ENCODE measurements around the gene TGM2.

Gene TGM2

GRCh38 chr20:38207621-38208020, 42.6 kb upstream of the TGM2 start:
- Histone ChIP-seq H3K79me2 (ENCODE audit: low read length) (no peaks in the 10 kb centered on the region), H4K20me1 (ENCODE audit: insufficient read depth, low read length) (no peaks in the 10 kb centered on the region), H3K27ac (ENCODE audit: low read length) (no peak overlapping the region), H2AFZ (ENCODE audit: low read depth, low read length) (no peak overlapping the region), H3K4me1 (ENCODE audit: low read length) (no peaks in the 10 kb centered on the region), H3K36me3 (replicated peaks; ENCODE audit: low read depth, low read length) (no peaks in the 10 kb centered on the region), H3K27me3 (ENCODE audit: low read depth, low read length) (peaks cover 37% of the 10 kb centered on the region), H3K4me2 (ENCODE audit: low read length) (no peak overlapping the region), H3K9me3 (ENCODE audit: insufficient read depth, low read length) (no peaks in the 10 kb centered on the region), H3K9ac (ENCODE audit: low read length) (no peak overlapping the region), H3K4me3 (ENCODE audit: low read length) (no peak overlapping the region)
- TF ChIP-seq EZH2phosphoT487 (IDR thresholded peaks at IDR 0.05; ENCODE audit: low read depth) (no peak), CTCF (IDR thresholded peaks at IDR 0.05; ENCODE audit: low read depth, low read length) (no peak)

DNA sequence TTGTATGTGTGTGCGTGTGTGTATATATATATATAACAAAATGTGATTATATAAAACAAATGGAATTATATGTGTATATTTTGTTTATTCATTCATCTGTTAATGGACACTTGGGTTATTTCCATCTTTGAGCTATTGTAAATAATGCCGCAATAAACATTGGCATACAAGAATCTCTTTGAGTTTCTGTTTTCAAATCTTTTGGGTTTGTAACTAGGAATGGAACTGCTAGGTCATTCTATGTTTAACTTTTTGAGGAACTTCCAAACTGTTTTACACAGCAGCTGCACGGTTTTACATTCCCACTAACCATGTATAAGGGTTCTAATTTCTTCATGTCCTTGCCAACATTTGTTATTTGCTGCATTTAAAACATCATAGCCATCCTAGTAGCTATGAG, 39.9 kb upstream of the TGM2 start:
- no peak overlapping the region for H3K9ac ChIP-seq (ENCODE audit: low read length)
- H3K4me1 ChIP-seq (ENCODE audit: low read length): no peaks in the 10 kb centered on the region
- H3K4me3 ChIP-seq (ENCODE audit: low read length): no peak overlapping the region
- peaks cover 37% of the 10 kb centered on the region for H3K27me3 ChIP-seq (ENCODE audit: low read depth, low read length)
- H3K27ac ChIP-seq (ENCODE audit: low read length): no peak overlapping the region
- no peak overlapping the region for H3K4me2 ChIP-seq (ENCODE audit: low read length)
- no peak for TF ChIP-seq CTCF (IDR thresholded peaks at IDR 0.05; ENCODE audit: low read depth, low read length)
- no peak for TF ChIP-seq EZH2phosphoT487 (IDR thresholded peaks at IDR 0.05; ENCODE audit: low read depth)
- no peaks in the 10 kb centered on the region for H3K36me3 ChIP-seq (replicated peaks; ENCODE audit: low read depth, low read length)
- H4K20me1 ChIP-seq (ENCODE audit: insufficient read depth, low read length): no peaks in the 10 kb centered on the region
- H2AFZ ChIP-seq (ENCODE audit: low read depth, low read length): no peak overlapping the region
- H3K9me3 ChIP-seq (ENCODE audit: insufficient read depth, low read length): no peaks in the 10 kb centered on the region
- no peaks in the 10 kb centered on the region for H3K79me2 ChIP-seq (ENCODE audit: low read length)

- Histone ChIP-seq H2AFZ (ENCODE audit: low read depth, low read length) (no peak overlapping the region), H3K9me3 (ENCODE audit: insufficient read depth, low read length) (no peaks in the 10 kb centered on the region), H3K9ac (ENCODE audit: low read length) (no peak overlapping the region), H3K4me3 (ENCODE audit: low read length) (no peak overlapping the region), H4K20me1 (ENCODE audit: insufficient read depth, low read length) (no peaks in the 10 kb centered on the region), H3K27ac (ENCODE audit: low read length) (no peak overlapping the region), H3K4me2 (ENCODE audit: low read length) (no peak overlapping the region), H3K36me3 (replicated peaks; ENCODE audit: low read depth, low read length) (no peaks in the 10 kb centered on the region), H3K27me3 (ENCODE audit: low read depth, low read length) (peaks cover 37% of the 10 kb centered on the region), H3K79me2 (ENCODE audit: low read length) (no peaks in the 10 kb centered on the region), H3K4me1 (ENCODE audit: low read length) (no peaks in the 10 kb centered on the region)
- TF ChIP-seq CTCF (IDR thresholded peaks at IDR 0.05; ENCODE audit: low read depth, low read length) (no peak; the same call in 1 of the 2 replicates), EZH2phosphoT487 (IDR thresholded peaks at IDR 0.05; ENCODE audit: low read depth) (no peak)
Observed at GRCh38 chr20:38203981-38204357, 38.9 kb upstream of the TGM2 start.

GRCh38 chr20:38203337-38203980, 38.4 kb upstream of the TGM2 start:
- Histone ChIP-seq H3K79me2 (ENCODE audit: low read length) (no peaks in the 10 kb centered on the region), H3K27ac (ENCODE audit: low read length) (no peak overlapping the region), H2AFZ (ENCODE audit: low read depth, low read length) (no peak overlapping the region), H3K9ac (ENCODE audit: low read length) (no peak overlapping the region), H3K9me3 (ENCODE audit: insufficient read depth, low read length) (no peaks in the 10 kb centered on the region), H3K4me2 (ENCODE audit: low read length) (no peak overlapping the region), H3K4me3 (ENCODE audit: low read length) (no peak overlapping the region), H3K4me1 (ENCODE audit: low read length) (no peaks in the 10 kb centered on the region), H4K20me1 (ENCODE audit: insufficient read depth, low read length) (no peaks in the 10 kb centered on the region), H3K27me3 (ENCODE audit: low read depth, low read length) (peaks cover 36% of the 10 kb centered on the region), H3K36me3 (replicated peaks; ENCODE audit: low read depth, low read length) (no peaks in the 10 kb centered on the region)
- TF ChIP-seq EZH2phosphoT487 (IDR thresholded peaks at IDR 0.05; ENCODE audit: low read depth): no peak
- TF ChIP-seq CTCF (IDR thresholded peaks at IDR 0.05; ENCODE audit: low read depth, low read length): no peak
